Measurements from ENCODE around the gene LPAR6. TPM values are rescaled to one million over a fixed set of nuclear protein-coding genes. Genes with fewer than 3 reads are reported as not detected.

LPAR6 gene
- total RNA-seq, 1 donor from 2014 or later: 6.2 TPM

DNA sequence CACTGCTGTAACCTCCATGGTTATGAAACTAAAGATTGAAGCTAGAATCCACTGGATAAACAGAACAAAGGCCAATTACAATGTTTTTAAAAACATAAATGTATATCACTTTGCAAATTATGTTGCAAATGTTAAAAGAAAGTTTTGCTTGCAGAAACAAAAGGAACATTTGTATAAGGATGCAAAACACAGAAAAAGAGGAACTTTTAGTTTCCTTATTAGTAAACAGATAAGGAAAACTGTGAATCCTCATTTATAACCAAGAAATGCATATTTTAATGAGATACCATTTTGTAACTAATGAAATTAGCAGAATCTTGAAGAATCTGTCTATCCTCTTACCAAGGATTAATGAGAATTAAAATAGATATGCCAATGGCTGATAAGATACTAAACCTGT is 32.3 kb downstream of the LPAR6 start:
- no peak for DNase-seq (ENCODE audit: low read depth)
- Histone ChIP-seq H3K4me3 (ENCODE audit: low read depth, low read length) (no peak overlapping the region), H3K36me3 (ENCODE audit: control insufficient read depth, insufficient read depth, low read length) (no peaks in the 10 kb centered on the region), H3K27me3 (ENCODE audit: control insufficient read depth, insufficient read depth, low read length) (no peaks in the 10 kb centered on the region)
- TF ChIP-seq, protein P1, sequence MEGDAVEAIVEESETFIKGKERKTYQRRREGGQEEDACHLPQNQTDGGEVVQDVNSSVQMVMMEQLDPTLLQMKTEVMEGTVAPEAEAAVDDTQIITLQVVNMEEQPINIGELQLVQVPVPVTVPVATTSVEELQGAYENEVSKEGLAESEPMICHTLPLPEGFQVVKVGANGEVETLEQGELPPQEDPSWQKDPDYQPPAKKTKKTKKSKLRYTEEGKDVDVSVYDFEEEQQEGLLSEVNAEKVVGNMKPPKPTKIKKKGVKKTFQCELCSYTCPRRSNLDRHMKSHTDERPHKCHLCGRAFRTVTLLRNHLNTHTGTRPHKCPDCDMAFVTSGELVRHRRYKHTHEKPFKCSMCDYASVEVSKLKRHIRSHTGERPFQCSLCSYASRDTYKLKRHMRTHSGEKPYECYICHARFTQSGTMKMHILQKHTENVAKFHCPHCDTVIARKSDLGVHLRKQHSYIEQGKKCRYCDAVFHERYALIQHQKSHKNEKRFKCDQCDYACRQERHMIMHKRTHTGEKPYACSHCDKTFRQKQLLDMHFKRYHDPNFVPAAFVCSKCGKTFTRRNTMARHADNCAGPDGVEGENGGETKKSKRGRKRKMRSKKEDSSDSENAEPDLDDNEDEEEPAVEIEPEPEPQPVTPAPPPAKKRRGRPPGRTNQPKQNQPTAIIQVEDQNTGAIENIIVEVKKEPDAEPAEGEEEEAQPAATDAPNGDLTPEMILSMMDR (IDR thresholded peaks at IDR 0.05; ENCODE audit: insufficient read depth, low read length, poor library complexity, severe bottlenecking): no peak

DNA sequence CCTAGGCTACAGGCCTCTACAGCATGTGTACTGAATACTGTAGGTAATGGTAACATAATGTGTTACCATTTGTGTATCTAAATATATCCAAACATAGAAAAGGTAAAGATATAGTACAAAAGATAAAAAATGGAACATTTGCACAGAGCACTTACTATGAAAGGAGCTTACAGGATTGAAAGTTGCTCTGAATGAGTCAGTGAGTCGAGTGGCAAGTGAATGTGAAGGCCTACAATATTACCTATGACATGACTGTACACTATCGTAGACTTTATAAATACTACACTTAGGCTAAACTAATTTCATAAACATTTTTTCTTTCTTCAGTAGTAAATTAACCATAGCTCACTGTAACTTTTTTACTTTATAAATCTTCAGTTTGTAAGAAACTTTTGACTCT is 35.1 kb downstream of the LPAR6 start:
- DNase-seq (ENCODE audit: low read depth): no peak
- Histone ChIP-seq H3K27me3 (ENCODE audit: control insufficient read depth, insufficient read depth, low read length) (no peaks in the 10 kb centered on the region), H3K4me3 (ENCODE audit: low read depth, low read length) (no peak overlapping the region), H3K36me3 (ENCODE audit: control insufficient read depth, insufficient read depth, low read length) (no peaks in the 10 kb centered on the region)
- TF ChIP-seq, protein P1 (IDR thresholded peaks at IDR 0.05; ENCODE audit: insufficient read depth, low read length, poor library complexity, severe bottlenecking): no peak

DNA sequence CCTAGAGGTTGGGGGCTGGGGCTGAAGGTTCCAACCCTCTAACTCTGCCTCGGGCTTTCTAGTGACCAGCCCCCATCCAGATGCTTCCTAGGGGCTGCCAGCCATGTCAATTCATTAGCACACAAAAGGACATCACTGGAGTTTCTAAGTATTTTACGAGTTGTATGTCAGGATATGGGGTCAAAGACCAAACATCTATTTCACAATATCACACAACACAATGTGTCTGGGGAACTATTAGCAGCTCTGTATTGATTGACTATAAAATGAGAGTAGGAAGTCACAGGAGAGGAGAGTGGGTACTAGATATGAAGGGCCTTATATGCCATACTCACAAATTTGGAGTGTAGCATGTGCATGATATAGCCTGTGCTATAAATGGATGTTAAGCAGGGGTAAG is 42.1 kb downstream of the LPAR6 start:
- Histone ChIP-seq H3K4me3 (ENCODE audit: low read depth, low read length) (no peak overlapping the region), H3K27me3 (ENCODE audit: control insufficient read depth, insufficient read depth, low read length) (no peaks in the 10 kb centered on the region), H3K36me3 (ENCODE audit: control insufficient read depth, insufficient read depth, low read length) (no peaks in the 10 kb centered on the region)
- no peak for DNase-seq (ENCODE audit: low read depth)
- TF ChIP-seq, protein P1 (IDR thresholded peaks at IDR 0.05; ENCODE audit: insufficient read depth, low read length, poor library complexity, severe bottlenecking): no peak

DNA sequence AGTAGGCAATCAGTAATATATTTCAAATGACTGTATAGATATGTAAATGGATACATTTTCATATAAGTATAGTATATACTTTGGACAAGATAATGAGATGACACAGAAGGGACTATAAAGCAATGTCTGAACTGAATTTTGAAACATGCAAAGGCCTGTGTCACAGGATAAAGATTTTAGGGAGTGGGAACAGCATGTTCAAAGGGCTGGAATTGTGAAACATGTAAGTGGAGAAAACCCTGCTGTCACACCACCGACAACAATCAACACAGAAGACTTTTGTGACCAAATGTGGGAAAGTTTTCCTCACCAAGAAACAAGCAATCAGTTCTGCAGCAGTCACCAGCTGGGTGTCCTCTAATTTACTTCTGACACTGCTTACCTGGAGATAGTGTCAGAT is 42.9 kb downstream of the LPAR6 start:
- H3K4me3 ChIP-seq (ENCODE audit: low read depth, low read length): no peak overlapping the region
- no peaks in the 10 kb centered on the region for H3K36me3 ChIP-seq (ENCODE audit: control insufficient read depth, insufficient read depth, low read length)
- TF ChIP-seq, protein P1 (IDR thresholded peaks at IDR 0.05; ENCODE audit: insufficient read depth, low read length, poor library complexity, severe bottlenecking): no peak
- no peaks in the 10 kb centered on the region for H3K27me3 ChIP-seq (ENCODE audit: control insufficient read depth, insufficient read depth, low read length)
- DNase-seq (ENCODE audit: low read depth): no peak

Other genes with a start within 250 kb of the LPAR6 start
- gene ITM2B, start 179.9 kb downstream of the LPAR6 start, total RNA-seq: 241 and 246 TPM in 2 replicates
- 22.6 and 27.1 TPM in 2 replicates for gene RB1, start 109.4 kb downstream of the LPAR6 start, total RNA-seq
- gene RCBTB2, start 120.0 kb upstream of the LPAR6 start, total RNA-seq: 5.6 and 13.4 TPM in 2 replicates
- 0.13 TPM in 1 of 2 replicates, not detected in the other for gene CYSLTR2, start 240.8 kb upstream of the LPAR6 start, total RNA-seq